Rectal smooth muscle tissue (tissue), 1 donor: ENCODE data around the gene HOTAIR.

ENCODE experiments used
- H3K27ac ChIP-seq: one replicate; pipeline ENCODE4 v1.7.0; 2013; ENCODE audit warnings: low read depth, low read length, inconsistent platforms
- H3K27me3 ChIP-seq: one replicate; pipeline ENCODE4 v1.7.0; 2013; ENCODE audit warnings: low read length; ENCODE audit not compliant: control insufficient read depth, insufficient read depth
- H3K36me3 ChIP-seq: one replicate; pipeline ENCODE4 v1.7.0; 2013; ENCODE audit warnings: low read length; ENCODE audit not compliant: control insufficient read depth, insufficient read depth
- H3K4me1 ChIP-seq: one replicate; pipeline ENCODE4 v1.7.0; 2013; ENCODE audit warnings: low read length; ENCODE audit not compliant: control insufficient read depth, insufficient read depth
- H3K4me3 ChIP-seq: one replicate; pipeline ENCODE4 v1.7.0; 2013; ENCODE audit warnings: low read length
- H3K9ac ChIP-seq: one replicate; pipeline ENCODE4 v1.7.0; 2013; ENCODE audit warnings: low read length

Gene HOTAIR

DNA sequence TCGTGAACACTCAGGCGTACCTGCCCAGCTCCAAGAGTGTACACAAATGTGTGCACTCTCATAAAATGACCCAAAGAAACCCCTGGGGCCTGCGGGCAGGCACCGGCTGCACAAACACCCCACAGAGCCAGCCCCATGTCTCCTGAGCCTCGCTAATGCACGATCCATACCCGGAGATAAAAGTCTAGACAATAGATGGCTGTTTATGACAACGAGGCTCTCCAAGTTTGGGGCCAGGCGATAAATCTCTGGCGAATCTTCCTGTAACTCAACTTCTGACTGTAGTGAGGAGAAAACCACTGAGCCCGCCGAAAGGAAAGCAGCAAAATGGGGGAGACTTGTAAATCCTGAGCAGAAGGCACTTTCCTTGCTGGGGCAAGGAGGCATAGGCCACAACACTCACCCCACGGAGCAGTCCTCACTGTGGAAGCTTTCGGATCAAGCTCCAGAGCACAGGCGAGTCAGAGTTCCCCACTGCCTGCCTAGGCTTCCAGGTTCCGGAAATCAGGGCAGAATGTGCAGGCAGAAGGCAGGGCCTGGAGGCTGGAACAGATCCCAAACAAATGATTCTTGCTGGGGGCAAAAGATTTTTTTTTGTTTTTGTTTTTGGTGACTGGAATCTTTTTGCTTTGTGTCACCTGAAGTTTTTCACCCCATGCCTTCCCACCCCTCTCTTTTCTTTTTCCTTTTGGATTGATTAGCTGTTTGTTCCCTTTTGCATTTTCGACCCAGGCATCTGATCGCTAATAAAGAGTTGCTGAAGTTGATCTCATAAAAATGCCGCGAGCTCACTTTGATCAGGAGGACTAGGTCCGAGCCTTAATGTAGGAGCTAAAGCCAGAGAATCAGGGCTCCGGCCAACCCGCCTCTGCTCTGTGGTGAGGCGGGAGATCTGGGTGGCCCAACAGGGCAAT, 6.3 kb downstream of the HOTAIR start:
- H3K27ac ChIP-seq = no peak overlapping the region
- H3K9ac ChIP-seq = no peak overlapping the region
- H3K36me3 ChIP-seq = no peaks in the 10 kb centered on the region
- no peak overlapping the region for H3K4me3 ChIP-seq
- H3K27me3 ChIP-seq = peaks cover 83% of the 10 kb centered on the region
- H3K4me1 ChIP-seq = no peaks in the 10 kb centered on the region

DNA sequence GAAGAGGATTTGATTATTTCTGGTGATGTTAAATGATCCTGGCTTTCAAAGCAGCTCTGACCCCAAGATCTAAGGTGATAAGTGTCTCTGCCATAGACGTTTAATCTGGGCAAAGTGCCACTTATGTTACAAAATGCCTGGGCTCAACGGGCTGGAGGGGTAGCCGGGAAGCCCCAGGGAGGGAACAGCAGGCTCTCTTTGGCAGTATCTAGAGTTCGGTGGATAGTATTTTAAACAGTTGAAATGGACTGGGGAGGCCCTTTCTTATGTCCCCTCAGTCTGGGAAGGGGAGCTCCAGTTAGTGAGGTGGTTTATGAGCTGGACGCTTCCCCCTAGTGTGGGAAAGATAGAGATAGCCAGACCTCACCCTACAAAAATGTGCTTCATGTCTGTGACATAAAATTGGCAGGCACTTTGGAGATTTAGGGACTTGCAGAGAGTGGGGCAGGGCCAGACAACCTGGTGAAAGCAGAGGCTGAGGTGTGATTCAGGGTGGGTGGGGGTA, 7.3 kb downstream of the HOTAIR start:
- Histone ChIP-seq H3K27ac (no peak overlapping the region), H3K36me3 (no peaks in the 10 kb centered on the region), H3K9ac (no peak overlapping the region), H3K4me1 (no peaks in the 10 kb centered on the region), H3K27me3 (peaks cover 76% of the 10 kb centered on the region), H3K4me3 (no peak overlapping the region)

DNA sequence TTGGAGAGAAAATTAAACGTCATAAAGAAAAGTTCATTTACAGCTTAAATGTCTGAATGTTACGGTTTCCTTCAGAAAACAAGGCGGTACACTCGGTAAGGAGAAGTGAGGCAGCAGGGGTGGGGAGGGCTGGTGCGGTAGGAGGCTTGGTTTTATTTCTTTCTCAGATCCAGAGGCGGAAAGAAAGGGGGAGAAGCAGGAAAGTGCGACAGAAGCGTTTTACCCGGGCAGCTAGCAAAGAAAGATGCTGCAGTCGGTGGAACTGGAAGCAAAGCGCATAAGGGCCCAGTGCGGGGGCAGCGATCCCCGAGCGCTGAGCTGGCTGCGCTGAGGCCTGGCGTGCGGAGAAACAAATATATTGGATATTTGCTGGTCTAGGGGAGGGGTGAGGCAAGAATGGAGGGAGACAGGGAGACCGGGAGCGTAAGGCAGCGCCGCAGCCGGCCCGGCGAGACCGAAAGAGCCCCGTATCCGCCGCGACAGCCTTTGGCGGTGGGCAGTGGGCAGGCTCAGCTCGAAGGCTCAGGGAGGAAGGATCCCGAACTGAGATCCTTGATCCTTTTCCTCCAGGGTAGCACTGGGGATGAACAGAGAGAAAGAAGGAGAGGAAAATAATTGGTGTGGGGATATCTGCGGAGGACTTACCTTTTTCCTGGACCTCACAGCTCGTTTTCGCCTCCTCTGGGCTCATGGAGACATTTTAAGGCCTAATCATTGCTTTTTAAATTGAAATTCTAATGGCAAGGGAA, 8.2 kb downstream of the HOTAIR start:
- Histone ChIP-seq H3K36me3 (no peaks in the 10 kb centered on the region), H3K27ac (no peak overlapping the region), H3K27me3 (peaks cover 71% of the 10 kb centered on the region), H3K4me3 (no peak overlapping the region), H3K9ac (no peak overlapping the region), H3K4me1 (no peaks in the 10 kb centered on the region)

GRCh38 chr12:53966085-53966384, 8.7 kb downstream of the HOTAIR start:
- no peak overlapping the region for H3K27ac ChIP-seq
- H3K4me1 ChIP-seq = no peaks in the 10 kb centered on the region
- peaks cover 68% of the 10 kb centered on the region for H3K27me3 ChIP-seq
- no peak overlapping the region for H3K9ac ChIP-seq
- no peak overlapping the region for H3K4me3 ChIP-seq
- H3K36me3 ChIP-seq = no peaks in the 10 kb centered on the region

DNA sequence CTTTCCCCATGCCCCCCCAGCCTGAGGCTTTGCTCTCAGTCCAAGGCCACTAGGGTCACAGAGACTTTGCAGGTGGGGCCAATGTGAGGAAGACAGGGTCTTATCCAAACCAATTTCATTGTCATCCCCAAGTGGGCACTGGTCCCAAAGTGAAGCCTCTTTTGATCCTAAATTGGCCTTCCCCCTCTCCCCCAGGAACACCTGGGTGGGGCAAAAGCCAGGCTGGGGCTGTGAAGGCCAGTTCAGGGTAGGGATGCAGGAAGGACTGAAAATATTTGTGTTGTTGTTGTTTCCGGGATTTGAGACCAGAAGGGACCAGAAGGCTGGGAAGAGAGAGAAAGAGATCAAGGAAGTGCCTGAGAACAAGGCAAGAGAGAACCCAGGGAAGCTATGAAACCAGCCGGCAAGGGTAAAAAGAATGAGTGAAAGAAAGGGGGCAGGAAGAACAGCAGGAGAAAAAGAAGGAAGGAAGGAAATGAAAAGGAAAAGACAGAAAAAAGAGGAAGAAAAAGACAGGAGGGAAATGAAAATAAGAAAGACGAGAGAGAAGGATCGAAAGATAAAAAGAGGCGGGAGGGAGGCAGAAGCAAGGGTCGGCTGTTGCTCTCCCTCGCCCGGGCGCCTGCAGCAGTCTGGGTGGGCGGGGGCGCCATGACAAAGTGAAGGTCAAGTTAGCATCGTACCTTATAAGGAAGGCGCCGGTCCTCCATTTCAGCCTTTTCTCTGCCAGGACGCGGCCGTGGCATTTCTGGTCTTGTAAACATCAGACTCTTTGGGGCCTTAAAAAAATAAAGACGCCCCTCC, 9.3 kb downstream of the HOTAIR start:
- H3K27ac ChIP-seq = no peak overlapping the region
- H3K27me3 ChIP-seq = peaks cover 67% of the 10 kb centered on the region
- H3K4me3 ChIP-seq = no peak overlapping the region
- no peaks in the 10 kb centered on the region for H3K36me3 ChIP-seq
- H3K4me1 ChIP-seq = no peaks in the 10 kb centered on the region
- no peak overlapping the region for H3K9ac ChIP-seq

- Histone ChIP-seq H3K4me1 (no peaks in the 10 kb centered on the region), H3K36me3 (no peaks in the 10 kb centered on the region), H3K27ac (no peak overlapping the region), H3K27me3 (peaks cover 67% of the 10 kb centered on the region), H3K9ac (no peak overlapping the region), H3K4me3 (no peak overlapping the region)
Measured at GRCh38 chr12:53964315-53964713, 10.4 kb downstream of the HOTAIR start.

DNA sequence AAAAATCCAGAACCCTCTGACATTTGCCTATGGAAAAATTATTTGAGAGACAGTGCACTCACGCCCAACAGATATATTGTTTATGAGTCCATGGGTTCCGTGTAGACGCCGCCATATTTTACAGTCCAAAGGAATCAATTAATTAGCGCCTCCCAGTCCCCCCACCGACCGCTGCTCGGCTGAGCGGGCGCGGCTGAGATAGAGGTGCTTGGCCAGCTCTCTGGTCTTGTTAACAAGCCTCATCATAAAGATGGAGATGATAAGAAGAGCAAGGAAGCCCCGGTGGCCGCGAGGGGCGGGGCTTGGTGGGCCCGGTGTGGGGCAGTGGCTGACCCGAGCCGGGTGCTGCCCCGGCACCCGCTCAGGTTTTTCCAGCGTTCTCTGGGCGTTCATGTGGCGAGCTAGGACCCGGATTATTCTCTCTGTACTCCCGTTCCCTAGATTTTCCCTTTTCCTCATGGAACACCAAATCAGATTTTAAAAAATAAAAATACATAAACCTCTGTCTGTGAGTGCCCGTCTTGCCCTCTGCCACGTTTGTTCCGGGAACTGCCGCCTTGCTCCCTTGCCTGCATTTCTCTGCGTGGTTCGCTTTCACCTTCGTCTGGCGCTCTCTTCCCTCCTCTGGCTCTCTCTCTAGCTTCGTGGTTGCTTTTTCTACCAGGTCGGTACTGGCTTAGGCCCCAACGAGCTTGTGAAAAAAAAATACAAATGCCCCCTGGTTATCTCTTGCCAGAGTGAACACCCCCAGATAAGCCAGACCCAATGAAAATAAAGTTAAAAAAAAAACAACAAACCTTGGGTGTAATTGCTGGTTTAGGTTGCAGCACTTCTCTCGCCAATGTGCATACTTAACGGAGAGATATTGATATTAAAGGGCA, 11.1 kb downstream of the HOTAIR start:
- Histone ChIP-seq H3K4me3 (no peak overlapping the region), H3K27ac (no peak overlapping the region), H3K27me3 (peaks cover 66% of the 10 kb centered on the region), H3K36me3 (no peaks in the 10 kb centered on the region), H3K4me1 (no peaks in the 10 kb centered on the region), H3K9ac (no peak overlapping the region)

DNA sequence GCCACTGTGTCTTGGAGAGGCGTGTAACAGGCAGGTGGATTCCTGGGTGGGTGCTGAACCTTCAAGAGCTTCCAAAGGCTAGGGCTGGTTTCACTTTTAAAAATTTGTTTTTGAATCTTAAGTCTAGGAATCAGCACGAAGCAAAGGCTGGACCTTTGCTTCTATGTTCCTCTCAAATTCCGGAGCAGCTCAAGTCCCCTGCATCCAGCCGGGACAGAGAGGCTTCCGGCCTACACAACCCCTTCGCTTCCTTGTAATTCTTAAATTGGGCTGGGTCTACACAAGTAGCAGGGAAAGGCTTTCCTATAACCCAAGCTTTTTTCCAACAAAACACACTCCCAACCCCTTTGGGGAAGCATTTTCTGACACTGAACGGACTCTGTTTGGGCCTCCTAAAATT, 11.7 kb downstream of the HOTAIR start:
- H3K27ac ChIP-seq = no peak overlapping the region
- no peak overlapping the region for H3K9ac ChIP-seq
- H3K27me3 ChIP-seq = peaks cover 66% of the 10 kb centered on the region
- H3K4me3 ChIP-seq = no peak overlapping the region
- no peaks in the 10 kb centered on the region for H3K36me3 ChIP-seq
- no peaks in the 10 kb centered on the region for H3K4me1 ChIP-seq

GRCh38 chr12:53961025-53961761, 13.6 kb downstream of the HOTAIR start:
- H3K9ac ChIP-seq = no peak overlapping the region
- no peak overlapping the region for H3K4me3 ChIP-seq
- H3K36me3 ChIP-seq = no peaks in the 10 kb centered on the region
- peaks cover 65% of the 10 kb centered on the region for H3K27me3 ChIP-seq
- H3K27ac ChIP-seq = no peak overlapping the region
- H3K4me1 ChIP-seq = no peaks in the 10 kb centered on the region

GRCh38 chr12:53960187-53961024, 14.3 kb downstream of the HOTAIR start:
- Histone ChIP-seq H3K9ac (no peak overlapping the region), H3K36me3 (no peaks in the 10 kb centered on the region), H3K27ac (no peak overlapping the region), H3K4me3 (no peak overlapping the region), H3K27me3 (peaks cover 69% of the 10 kb centered on the region), H3K4me1 (no peaks in the 10 kb centered on the region)
